ENCODE results near the gene UPP2.

DNA sequence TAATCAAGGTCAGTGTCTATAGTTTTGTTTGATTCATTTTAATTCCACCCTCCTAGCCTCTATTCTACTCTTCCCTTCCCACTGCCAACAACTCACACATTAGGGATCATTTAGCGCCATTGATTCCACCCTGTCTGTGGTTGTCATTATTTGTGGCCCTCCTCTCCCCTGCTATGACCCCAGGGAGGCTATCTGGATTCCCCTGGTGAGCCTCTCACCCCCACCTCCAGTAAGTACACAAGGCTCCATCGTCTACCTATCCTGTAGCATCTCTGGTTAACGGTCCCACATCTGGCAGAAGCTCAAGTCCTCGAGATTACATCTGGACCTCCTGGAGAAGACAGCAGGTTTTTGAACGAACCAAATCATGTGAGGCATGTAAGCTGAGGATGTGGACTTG lies 27.4 kb downstream of the UPP2 start:
- TF ChIP-seq, protein P1, sequence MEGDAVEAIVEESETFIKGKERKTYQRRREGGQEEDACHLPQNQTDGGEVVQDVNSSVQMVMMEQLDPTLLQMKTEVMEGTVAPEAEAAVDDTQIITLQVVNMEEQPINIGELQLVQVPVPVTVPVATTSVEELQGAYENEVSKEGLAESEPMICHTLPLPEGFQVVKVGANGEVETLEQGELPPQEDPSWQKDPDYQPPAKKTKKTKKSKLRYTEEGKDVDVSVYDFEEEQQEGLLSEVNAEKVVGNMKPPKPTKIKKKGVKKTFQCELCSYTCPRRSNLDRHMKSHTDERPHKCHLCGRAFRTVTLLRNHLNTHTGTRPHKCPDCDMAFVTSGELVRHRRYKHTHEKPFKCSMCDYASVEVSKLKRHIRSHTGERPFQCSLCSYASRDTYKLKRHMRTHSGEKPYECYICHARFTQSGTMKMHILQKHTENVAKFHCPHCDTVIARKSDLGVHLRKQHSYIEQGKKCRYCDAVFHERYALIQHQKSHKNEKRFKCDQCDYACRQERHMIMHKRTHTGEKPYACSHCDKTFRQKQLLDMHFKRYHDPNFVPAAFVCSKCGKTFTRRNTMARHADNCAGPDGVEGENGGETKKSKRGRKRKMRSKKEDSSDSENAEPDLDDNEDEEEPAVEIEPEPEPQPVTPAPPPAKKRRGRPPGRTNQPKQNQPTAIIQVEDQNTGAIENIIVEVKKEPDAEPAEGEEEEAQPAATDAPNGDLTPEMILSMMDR (IDR thresholded peaks at IDR 0.05) = no peak
- no peak for TF ChIP-seq POLR2A (IDR thresholded peaks at IDR 0.05)
- TF ChIP-seq POLR2AphosphoS5 (IDR thresholded peaks at IDR 0.05) = no peak
